ENCODE data around the gene TTC34. TPM values are rescaled to one million over a fixed set of nuclear protein-coding genes. Genes with fewer than 3 reads are reported as not detected.

The TTC34 gene
- polyA plus RNA-seq, 3 donors = 0.45 to 0.72 (median 0.46) TPM

GRCh38 chr1:2829846-2830615 lies 28.5 kb upstream of the TTC34 start:
- no peak for DNase-seq (ENCODE audit: low read depth in 3 of 3, low spot score in 2 of 3)

GRCh38 chr1:2828586-2829250 lies 27.2 kb upstream of the TTC34 start:
- DNase-seq (ENCODE audit: low read depth in 3 of 3, low spot score in 2 of 3) = no peak

GRCh38 chr1:2826736-2827292 lies 25.3 kb upstream of the TTC34 start:
- no peak for DNase-seq (ENCODE audit: low read depth in 3 of 3, low spot score in 2 of 3)

GRCh38 chr1:2826316-2826715 lies 24.8 kb upstream of the TTC34 start:
- DNase-seq (ENCODE audit: low read depth in 3 of 3, low spot score in 2 of 3) = no peak

GRCh38 chr1:2825487-2826189 lies 24.1 kb upstream of the TTC34 start:
- no peak for DNase-seq (ENCODE audit: low read depth in 3 of 3, low spot score in 2 of 3)

GRCh38 chr1:2824999-2825398 lies 23.5 kb upstream of the TTC34 start:
- no peak for DNase-seq (ENCODE audit: low read depth in 3 of 3, low spot score in 2 of 3)

GRCh38 chr1:2823921-2824610 lies 22.6 kb upstream of the TTC34 start:
- no peak for DNase-seq (ENCODE audit: low read depth in 3 of 3, low spot score in 2 of 3)

- DNase-seq (ENCODE audit: low read depth in 3 of 3, low spot score in 2 of 3) = no peak
Measured at GRCh38 chr1:2822621-2823145, 21.2 kb upstream of the TTC34 start.

- peak in 1 of 3 donors; percentile 10 for DNase-seq (ENCODE audit: low read depth in 3 of 3, low spot score in 2 of 3)
Measured at GRCh38 chr1:2821966-2822620, 20.6 kb upstream of the TTC34 start.

GRCh38 chr1:2821373-2821955 lies 20.0 kb upstream of the TTC34 start:
- DNase-seq (ENCODE audit: low read depth in 3 of 3, low spot score in 2 of 3) = no peak

GRCh38 chr1:2820731-2821372 lies 19.4 kb upstream of the TTC34 start:
- DNase-seq (ENCODE audit: low read depth in 3 of 3, low spot score in 2 of 3) = no peak

- no peak for DNase-seq (ENCODE audit: low read depth in 3 of 3, low spot score in 2 of 3)
Measured at GRCh38 chr1:2819831-2820730, 18.6 kb upstream of the TTC34 start.

- no peak for DNase-seq (ENCODE audit: low read depth in 3 of 3, low spot score in 2 of 3)
Measured at GRCh38 chr1:2819429-2819828, 17.9 kb upstream of the TTC34 start.

GRCh38 chr1:2817784-2818564 lies 16.5 kb upstream of the TTC34 start:
- no peak for DNase-seq (ENCODE audit: low read depth in 3 of 3, low spot score in 2 of 3)

GRCh38 chr1:2816786-2817185 lies 15.3 kb upstream of the TTC34 start:
- no peak for DNase-seq (ENCODE audit: low read depth in 3 of 3, low spot score in 2 of 3)

GRCh38 chr1:2815551-2815950 lies 14.1 kb upstream of the TTC34 start:
- no peak for DNase-seq (ENCODE audit: low read depth in 3 of 3, low spot score in 2 of 3)

- DNase-seq (ENCODE audit: low read depth in 3 of 3, low spot score in 2 of 3) = no peak
Measured at GRCh38 chr1:2814511-2815075, 13.1 kb upstream of the TTC34 start.

Measured in right renal cortex interstitium (tissue), 3 donors.